IMR-90 (cell line): ENCODE results near the gene GNB1L. TPM values are rescaled to one million over a fixed set of nuclear protein-coding genes. Genes with fewer than 3 reads are reported as not detected.

ENCODE experiments used
- ELK1 ChIP-seq: fragments of 150-350 bp; IDR thresholded peaks from 2 replicates; pipeline ENCODE4 v1.6.1; 2016; ENCODE audit warnings: low read depth, mild to moderate bottlenecking, low read length, moderate library complexity, borderline replicate concordance
- FOS ChIP-seq: fragments of 150-350 bp; IDR thresholded peaks from 2 replicates; pipeline ENCODE4 v1.6.1; 2016; ENCODE audit warnings: low read depth, low read length
- MAFK ChIP-seq: IDR thresholded peaks from 2 replicates; pipeline ENCODE4 v1.6.1; 2012; ENCODE audit warnings: low read depth, low read length, improper control_type of control experiment
- NFE2L2 ChIP-seq: fragments of 150-350 bp; IDR thresholded peaks from 2 replicates; pipeline ENCODE4 v1.6.1; 2016; ENCODE audit warnings: low read depth, mild to moderate bottlenecking, low read length
- RAD21 ChIP-seq: IDR thresholded peaks from 2 replicates; pipeline ENCODE4 v1.6.1; 2012; ENCODE audit warnings: low read length, improper control_type of control experiment
- SMC3 ChIP-seq: fragments of 150-350 bp; IDR thresholded peaks from 2 replicates; pipeline ENCODE4 v1.6.1; 2016; ENCODE audit warnings: low read depth, mild to moderate bottlenecking, antibody characterized with exemption, low read length, moderate library complexity
- polyA plus RNA-seq, 3 experiments: library from polyadenylated mRNA; depleted of rRNA; stranded (reverse); fragments of >200 nt; gene quantifications; 2 replicates each; pipeline ENCODE4 v1.2.3, GENCODE V29; 2012; ENCODE audit warnings: low replicate concordance in 1 of 3
- total RNA-seq: library from RNA; depleted of rRNA; stranded (reverse); fragments of >200 nt; gene quantifications from 2 replicates; pipeline ENCODE4 v1.2.3, GENCODE V29; 2012

Gene GNB1L
- total and polyA plus RNA-seq, 2 of the 4 experiments (the other 2 are of a cell fraction), result 2.5 to 4.4 TPM

GRCh38 chr22:19807914-19808872 lies 46.5 kb downstream of the GNB1L start (continued):
- TF ChIP-seq FOS (no peak), MAFK (no peak), RAD21 (no peak), ELK1 (no peak), NFE2L2 (no peak), SMC3 (no peak)
